Measurements from ENCODE around the gene ZNF444.
"Not testable (repeated sequence)": the region's sequence is repeated elsewhere in the genome, so short reads cannot be mapped to it uniquely, and the experiment has no call there.

ZNF444 gene

GRCh38 chr19:56140583-56141416, at the start of gene ZNF444:
Gene ZNF444, plus strand, starts transcription at chr19:56141287. Its CDS starts 5,625 bp downstream, at chr19:56146912.
- peak; percentile 100 for DNase-seq

DNA sequence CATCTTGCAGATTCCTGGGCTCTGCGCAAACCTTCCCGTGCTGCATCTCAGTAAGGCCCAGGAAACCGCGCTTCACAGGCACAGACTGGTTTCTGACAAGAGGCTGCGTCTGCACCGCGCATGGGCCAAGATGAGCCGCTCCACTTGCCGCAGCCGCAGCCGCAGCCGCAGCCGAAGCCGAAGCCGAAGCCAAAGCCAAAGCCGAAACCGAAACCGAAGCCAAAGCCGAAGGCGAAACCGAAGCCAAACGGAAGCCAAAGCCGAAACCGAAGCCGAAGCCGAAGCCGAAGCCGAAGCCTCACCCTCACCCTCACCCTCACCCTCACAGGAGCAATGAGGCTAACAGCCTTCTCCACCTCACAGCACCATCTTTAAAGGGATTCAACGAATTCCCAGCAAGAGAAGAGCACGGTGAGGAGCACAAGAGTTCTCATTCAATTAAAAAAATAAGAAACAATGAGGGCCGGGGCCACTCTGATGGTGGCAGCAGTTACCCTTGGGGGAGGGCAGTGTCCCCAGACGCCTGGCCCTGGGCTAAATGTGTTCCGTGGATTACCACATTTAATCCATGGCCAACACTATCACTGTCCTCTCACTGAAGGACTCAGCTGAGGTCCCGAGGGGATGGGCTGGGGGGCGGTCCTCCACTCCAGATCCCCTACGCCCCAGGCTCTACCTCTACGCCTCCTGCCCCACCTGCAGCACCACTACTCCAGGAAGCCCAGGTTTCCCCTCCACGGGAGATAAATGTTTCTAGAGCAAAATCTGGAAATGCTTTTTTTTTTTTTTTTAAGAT, 49.1 kb upstream of the ZNF444 start:
- DNase-seq: peak; percentile 72

DNA sequence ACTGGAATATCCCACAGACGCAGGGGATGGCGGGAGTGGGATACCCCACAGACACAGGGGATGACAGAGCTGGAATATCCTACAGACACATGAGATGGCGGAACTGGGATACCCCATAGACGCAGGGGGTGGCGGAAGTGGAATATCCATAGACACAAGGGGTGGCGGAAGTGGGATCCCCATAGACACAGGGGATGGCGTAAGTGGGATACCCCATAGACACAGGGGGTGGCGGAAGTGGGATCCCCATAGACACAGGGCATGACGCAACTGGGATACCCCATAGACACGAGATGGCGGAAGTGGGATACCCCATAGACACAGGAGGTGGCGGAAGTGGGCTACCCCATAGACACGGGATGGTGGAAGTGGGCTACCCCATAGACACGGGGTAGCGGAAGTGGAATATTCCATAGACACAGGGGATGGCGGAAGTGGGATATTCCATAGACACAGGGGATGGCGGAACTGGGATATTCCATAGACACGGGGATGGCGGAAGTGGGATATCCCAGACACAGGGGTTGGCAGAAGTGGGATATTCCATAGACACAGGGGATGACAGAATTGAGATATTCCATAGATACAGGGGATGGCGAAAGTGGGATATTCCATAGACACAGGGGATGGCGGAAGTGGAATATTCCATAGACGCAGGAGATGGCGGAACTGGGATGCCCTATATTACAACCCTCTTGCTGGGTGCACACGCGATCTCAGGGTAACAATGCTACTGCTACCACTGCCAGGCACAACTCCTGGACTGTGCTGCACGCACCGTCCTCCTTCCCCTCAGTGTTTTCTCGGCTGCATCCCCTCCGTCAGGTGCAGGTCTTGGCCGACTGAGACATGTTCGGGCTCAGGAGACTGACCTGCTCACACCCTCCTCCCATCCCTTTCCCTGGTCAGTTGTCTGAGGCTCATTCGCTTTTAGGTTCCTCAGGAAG, 48.1 kb upstream of the ZNF444 start:
- no peak for DNase-seq

DNA sequence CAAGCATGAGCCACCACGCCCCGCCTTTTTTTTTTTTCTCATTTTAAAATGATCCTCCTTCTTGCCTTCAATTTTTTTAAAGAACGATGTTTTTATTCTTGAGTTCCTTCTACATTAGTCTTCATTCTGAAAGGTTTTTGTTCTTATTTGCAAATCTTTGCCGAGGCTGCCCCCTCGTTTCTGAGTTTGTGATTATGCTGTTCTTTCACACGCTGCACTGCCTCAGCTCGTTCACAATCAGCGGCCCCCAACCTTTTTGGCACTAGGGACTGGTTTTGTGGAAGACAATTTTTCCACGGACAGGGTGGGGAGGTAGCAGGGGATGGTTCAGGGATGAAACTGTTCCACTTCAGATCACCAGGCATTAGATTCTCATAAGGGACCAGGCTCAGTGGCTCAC, 46.6 kb upstream of the ZNF444 start:
- DNase-seq: no peak

DNA sequence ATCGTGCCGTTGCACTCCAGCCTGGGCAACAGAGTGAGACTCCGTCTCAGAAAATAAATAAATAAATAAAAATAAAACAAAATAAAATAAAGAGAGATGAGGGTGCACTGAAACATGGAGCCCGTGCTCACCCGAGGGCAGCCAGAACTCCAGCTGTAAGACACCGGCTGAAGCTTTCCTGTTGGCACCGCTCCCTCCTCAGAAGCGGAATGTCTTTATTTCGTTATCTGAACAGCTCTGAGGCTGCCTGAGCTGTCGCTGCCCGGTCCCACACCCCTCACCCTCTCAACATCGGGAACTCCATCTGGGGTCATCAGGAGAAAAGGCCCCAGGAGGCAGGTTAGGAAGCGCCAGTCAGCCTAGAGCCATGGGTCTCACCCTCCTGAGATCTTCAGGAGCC, 44.4 kb upstream of the ZNF444 start:
- DNase-seq: no peak

GRCh38 chr19:56097306-56097705, 43.8 kb upstream of the ZNF444 start:
- no peak for DNase-seq

GRCh38 chr19:56097776-56098175, 43.3 kb upstream of the ZNF444 start:
- DNase-seq: no peak

GRCh38 chr19:56098237-56098636, 42.9 kb upstream of the ZNF444 start:
- not testable (repeated sequence) for DNase-seq

DNA sequence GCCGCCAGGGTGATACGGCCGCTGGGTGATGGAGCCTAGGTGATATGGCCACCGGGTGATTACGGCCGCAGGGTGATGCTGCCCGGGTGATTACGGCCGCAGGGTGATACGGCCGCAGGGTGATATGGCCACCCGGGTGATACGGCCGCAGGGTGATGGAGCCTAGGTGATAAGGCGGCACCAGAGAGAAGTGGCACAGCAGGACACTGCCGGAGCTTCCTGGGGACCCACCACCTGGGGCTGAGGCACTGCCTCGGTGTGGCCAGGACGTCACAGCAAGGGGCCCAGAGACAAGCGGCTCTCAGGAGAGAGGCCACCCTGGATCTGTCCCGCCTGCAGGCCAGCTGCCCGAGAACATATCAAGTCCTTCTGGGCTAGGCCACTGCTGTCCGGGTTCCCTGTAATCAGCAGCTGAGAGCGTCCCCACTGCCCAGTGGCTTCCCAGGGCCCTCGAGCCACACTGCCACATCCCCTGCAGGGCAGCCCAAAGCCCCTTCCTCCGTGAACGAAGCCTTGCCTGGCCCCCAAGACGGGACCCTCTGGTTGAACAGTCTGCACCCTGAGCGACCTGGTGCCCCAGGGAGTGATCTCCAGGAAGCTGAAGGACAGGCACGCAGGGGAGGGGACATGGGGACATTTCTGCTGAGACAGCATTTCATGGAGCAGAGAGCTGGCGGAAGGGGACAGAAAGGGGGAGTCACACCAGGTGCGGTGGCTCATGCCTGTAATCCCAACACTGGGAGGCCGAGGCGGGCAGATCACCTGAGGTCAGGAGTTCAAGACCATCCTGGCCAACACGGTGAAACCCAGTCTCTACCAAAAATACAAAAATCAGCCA, 42.1 kb upstream of the ZNF444 start:
- no peak for DNase-seq

DNA sequence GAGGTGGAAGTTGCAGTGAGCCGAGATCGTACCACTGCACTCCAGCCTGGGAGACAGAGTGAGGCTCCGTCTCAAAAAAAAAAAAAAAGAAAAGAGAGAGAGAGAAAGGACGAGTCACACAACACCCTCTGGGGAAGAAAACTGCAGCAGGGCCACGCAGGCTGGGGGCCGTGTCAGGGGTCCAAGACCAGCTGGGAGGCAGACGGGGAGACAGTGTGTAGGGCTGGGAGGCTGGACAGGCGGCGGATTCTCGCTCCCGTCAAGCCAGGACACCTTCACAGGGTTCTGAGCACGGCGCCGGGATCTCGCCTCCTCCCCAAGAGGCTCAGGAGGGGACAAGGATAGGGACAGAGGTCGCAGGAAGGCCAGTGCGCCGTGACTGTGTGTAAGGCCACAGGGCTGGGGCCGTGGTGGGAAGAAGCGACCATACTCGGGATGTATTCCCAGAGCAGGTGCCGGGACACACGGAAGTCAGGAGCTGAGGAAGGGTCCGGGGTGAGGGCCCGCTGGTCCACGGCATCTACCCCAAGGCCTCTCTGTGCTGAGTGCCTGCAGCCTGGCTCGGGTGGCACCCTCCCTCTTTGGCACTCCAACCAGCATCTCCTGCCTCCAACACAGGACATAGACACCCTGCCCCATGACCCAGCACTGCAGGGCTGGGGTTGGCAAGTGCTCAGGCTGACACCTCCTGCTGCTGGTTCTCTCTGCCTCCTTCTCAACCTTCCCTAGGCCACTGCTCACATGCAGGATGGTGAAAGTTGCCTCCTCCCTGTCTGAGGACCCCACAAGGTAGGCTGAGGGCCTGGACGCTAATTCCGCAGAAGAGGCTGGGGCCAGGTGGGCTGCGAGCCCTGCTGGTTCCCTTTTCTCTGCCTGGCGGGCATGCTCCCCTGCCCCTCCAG, 41.2 kb upstream of the ZNF444 start:
- no peak for DNase-seq

DNA sequence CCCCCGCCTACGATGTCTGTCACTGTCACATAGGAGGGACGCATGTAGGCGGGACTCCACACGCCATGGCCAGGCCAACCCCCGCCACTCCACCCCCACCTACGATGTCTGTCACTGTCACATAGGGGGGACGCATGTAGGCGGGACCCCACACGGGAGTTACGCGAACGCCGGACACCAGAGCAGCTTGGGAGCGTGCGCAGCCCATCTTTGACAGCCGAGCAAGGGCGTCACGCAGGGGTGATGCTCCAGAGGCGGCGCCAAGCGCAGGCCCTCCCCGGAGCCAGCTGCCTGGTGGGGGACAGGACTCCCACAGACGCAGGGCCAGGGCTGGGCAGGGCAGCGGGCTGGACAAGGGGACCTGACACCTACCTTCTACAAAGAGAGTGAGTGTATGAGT, 40.0 kb upstream of the ZNF444 start:
- no peak for DNase-seq

GRCh38 chr19:56101746-56102535, 39.1 kb upstream of the ZNF444 start:
- DNase-seq: no peak

GRCh38 chr19:56103027-56103614, 38.0 kb upstream of the ZNF444 start:
- DNase-seq: no peak

- DNase-seq: no peak
These were observed 36.7 kb upstream of the ZNF444 start for GRCh38 chr19:56104423-56104822.

DNA sequence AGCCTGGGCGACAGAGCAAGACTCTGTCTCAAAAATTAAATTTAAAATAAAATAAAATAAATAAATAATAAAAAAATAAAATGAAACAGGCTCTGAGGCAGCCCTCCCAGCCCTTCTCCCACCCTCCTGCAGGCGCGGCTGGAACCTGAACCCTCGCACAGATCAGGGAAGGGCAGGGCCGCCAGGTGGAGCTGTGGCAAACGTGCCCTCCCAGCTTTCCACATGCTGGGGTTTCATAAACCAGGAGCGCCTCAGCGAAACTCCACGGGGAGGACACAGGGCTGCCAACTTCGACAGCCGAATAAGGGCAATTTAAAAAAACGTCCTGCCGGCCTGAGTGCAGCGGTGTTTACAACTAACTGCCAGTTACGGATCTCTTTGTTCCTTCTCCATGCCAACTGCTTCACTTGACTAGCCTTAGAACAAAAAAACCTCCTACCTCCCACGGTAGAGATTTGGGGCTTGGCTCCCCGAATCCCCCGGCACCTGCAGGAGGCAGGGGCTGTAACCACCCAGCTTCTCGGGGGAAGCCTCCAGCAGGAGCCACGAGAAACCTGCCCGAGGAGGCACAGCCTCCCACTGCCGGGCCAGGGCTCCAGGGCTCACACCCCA, 35.9 kb upstream of the ZNF444 start:
- DNase-seq: peak; percentile 80

DNA sequence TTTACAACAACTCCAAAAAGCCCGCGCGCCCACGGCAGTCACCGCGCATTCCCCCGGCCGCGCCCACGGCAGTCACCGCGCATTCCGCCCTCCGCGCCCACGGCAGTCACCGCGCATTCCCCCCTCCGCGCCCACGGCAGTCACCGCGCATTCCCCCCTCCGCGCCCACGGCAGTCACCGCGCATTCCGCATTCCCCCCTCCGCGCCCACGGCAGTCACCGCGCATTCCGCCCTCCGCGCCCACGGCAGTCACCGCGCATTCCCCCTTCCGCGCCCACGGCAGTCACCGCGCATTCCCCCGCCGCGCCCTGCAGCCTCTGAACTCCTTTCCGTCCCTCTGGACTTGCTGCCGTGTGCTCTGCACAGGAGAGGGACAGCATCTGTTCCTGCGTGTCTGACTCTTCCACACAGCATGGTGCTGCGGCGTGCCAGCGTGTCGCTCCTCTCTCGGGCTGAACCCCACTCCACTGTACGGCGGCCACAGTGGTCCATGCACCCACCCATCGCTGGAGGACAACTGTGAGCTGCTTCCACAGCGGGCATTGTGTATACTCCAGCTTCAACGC, 35.2 kb upstream of the ZNF444 start:
- DNase-seq: not testable (repeated sequence)

DNA sequence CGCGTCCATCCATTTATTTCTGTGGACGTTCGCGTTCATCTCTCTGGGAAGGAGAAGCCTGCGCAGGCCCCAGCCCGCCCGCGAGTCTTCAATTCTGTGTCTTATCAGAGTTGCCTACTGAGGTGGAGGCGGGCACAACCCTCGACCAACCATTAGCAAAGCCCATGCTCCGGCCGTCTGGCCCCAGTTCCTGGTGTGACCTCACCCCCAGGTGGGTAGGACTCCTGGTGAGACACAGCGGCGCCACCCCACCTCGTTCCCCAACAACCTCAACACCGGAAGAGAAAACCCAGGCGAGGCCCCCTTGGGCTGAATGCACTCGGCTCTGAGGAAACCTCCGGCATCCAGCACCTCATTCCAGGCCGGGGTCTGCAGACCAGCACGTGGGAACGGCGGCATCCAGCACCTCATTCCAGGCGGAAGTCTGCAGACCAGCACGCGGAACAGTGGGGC, 34.7 kb upstream of the ZNF444 start:
- no peak for DNase-seq

DNA sequence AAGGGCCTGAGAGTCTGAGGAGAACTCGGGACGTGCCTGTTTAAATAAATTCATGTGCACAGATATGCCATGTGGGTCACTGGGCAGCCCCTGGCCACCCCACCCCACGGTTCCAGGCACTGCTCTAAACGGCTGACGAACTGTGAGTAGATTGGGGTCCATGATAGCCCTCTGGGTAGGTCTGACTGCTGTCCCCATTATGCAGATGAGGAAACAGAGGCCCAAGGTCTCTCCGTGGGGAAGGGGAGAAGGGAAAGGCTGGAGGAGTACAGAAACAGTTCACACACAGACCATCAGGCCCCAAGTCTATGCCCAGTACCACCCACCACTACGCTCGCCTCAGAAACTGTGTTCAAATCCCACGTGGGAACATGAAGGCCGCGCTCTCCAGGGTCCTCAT, 34.1 kb upstream of the ZNF444 start:
- DNase-seq: no peak
